ENCODE measurements around the gene DAB2. TPM values are rescaled to one million over a fixed set of nuclear protein-coding genes. Genes with fewer than 3 reads are reported as not detected.
A peak's percentile ranks its signal among the peaks of the same experiment; 100 is the strongest.

The DAB2 gene
- total RNA-seq, 6 experiments from 2014 or later, result 228 to 285 (median 237) TPM

DNA sequence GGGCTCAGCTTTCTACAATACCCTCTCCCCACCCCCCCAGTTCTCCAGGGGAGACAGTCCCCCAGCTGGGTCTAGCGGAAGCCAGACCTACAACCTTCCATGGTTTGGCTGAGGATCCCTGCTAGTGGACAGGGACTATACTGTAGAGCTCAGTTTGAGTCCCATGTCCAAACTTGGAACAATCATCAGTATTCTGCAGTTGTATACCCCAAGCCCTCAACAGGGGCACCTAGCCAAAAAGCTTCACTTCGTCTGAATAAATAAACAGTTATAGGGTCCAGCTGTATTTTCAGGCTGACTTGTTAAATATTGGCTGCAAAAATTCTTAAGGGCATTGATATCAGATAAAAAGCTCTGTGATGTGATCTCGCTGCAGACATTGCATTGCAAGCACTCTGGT lies 45.1 kb downstream of the DAB2 start:
- Mint-ChIP-seq H3K27me3 (ENCODE audit: insufficient read depth) (peaks cover 9% of the 10 kb centered on the region), H3K9me3 (no peaks in the 10 kb centered on the region), H3K4me3 (no peak overlapping the region), H3K27ac (peak overlapping the region; percentile 51), H3K4me1 (ENCODE audit: low read depth) (peaks cover 26% of the 10 kb centered on the region), H3K36me3 (ENCODE audit: low read depth) (peaks cover 81% of the 10 kb centered on the region)
- TF ChIP-seq, protein P1, sequence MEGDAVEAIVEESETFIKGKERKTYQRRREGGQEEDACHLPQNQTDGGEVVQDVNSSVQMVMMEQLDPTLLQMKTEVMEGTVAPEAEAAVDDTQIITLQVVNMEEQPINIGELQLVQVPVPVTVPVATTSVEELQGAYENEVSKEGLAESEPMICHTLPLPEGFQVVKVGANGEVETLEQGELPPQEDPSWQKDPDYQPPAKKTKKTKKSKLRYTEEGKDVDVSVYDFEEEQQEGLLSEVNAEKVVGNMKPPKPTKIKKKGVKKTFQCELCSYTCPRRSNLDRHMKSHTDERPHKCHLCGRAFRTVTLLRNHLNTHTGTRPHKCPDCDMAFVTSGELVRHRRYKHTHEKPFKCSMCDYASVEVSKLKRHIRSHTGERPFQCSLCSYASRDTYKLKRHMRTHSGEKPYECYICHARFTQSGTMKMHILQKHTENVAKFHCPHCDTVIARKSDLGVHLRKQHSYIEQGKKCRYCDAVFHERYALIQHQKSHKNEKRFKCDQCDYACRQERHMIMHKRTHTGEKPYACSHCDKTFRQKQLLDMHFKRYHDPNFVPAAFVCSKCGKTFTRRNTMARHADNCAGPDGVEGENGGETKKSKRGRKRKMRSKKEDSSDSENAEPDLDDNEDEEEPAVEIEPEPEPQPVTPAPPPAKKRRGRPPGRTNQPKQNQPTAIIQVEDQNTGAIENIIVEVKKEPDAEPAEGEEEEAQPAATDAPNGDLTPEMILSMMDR (IDR thresholded peaks at IDR 0.05), result no peak
- DNase-seq, result no peak

DNA sequence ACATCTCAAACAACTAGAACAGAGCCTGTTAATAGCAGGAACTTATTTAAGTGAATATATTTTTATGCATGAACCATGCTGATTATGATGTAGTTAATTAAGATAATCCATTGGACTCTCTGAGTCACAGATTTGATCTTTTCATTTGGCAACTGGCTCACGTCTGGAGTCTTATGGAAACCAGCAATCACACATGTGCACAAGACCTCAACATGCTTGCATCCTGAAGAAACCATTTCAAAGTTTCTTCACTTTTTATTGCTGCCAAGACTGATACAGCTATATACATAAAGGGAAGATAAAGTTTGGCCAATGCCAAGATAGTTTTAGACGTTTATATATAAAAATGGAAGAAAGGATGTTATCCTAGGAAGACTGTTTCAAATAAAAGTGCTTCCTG lies 47.2 kb downstream of the DAB2 start:
- Mint-ChIP-seq H3K27me3 (ENCODE audit: insufficient read depth) (peaks cover 8% of the 10 kb centered on the region), H3K36me3 (ENCODE audit: low read depth) (peaks cover 79% of the 10 kb centered on the region), H3K4me3 (no peak overlapping the region), H3K4me1 (ENCODE audit: low read depth) (peaks cover 26% of the 10 kb centered on the region), H3K9me3 (no peaks in the 10 kb centered on the region), H3K27ac (peak overlapping the region; percentile 70; the same call in 1 of the 2 replicates)
- TF ChIP-seq, protein P1 (IDR thresholded peaks at IDR 0.05), result no peak
- DNase-seq, result no peak

DNA sequence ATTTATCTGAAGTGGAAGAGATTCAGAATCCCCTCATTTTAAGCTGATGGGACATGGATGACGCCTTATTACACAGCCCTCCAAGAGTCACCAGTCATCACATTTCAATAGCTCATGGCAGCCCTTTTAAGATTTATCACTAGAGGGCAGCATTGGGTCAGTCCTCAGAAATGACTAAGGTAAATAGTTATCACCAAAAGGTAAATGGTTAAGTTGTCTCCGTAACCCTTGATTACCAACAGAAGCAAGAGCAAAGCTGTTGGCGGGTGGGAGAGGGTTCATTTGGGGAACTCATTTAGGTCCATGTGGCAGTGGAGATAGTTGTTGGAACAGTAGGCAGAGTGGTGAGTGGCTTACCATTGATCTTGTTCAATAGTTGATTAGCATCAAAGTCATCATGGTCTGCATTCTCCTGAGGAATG lies 48.5 kb downstream of the DAB2 start:
- H3K27ac Mint-ChIP-seq, result peak overlapping the region; percentile 70
- H3K27me3 Mint-ChIP-seq (ENCODE audit: insufficient read depth), result peaks cover 8% of the 10 kb centered on the region
- peak; percentile 55 for DNase-seq
- H3K4me3 Mint-ChIP-seq, result no peak overlapping the region
- H3K9me3 Mint-ChIP-seq, result no peaks in the 10 kb centered on the region
- H3K4me1 Mint-ChIP-seq (ENCODE audit: low read depth), result peaks cover 30% of the 10 kb centered on the region
- peaks cover 79% of the 10 kb centered on the region for H3K36me3 Mint-ChIP-seq (ENCODE audit: low read depth)
- TF ChIP-seq, protein P1 (IDR thresholded peaks at IDR 0.05), result peak; percentile 86

DNA sequence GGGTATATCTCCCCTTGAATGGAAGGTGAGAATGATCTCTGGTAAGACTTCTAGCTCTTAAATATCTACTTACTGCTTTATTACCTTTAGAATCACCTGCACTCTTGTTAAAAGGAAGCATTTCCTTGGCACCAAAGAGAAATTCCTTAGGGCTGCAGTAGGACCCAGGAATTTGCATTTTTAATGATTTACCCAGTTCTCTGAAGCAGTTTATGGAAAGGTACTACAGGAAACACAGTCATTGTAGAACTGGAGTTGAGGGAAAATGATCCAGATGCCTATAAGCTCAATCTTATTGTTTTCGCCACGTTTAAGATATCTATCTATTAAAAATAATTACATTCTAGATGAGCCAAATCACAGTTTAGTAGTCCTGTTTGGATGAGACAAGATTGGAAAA lies 51.0 kb downstream of the DAB2 start:
- no peak for DNase-seq
- Mint-ChIP-seq H3K9me3 (no peaks in the 10 kb centered on the region), H3K4me3 (no peak overlapping the region; the same call in 1 of the 2 replicates), H3K36me3 (ENCODE audit: low read depth) (peaks cover 76% of the 10 kb centered on the region), H3K4me1 (ENCODE audit: low read depth) (peaks cover 21% of the 10 kb centered on the region), H3K27me3 (ENCODE audit: insufficient read depth) (peaks cover 12% of the 10 kb centered on the region), H3K27ac (no peak overlapping the region)
- TF ChIP-seq, protein P1 (IDR thresholded peaks at IDR 0.05), result no peak

DNA sequence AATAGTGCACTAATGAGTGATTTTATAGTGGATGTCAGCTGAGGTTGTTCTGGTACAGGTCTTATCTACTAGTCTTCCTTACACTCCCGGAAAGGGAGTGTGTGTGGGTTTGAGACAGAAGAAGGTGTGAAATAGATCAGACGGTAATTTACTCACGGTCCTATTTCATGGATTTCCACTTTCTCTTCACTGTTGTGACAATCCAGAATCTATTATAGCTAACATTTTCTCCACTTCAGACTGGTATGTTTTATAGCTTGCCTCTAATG lies 53.5 kb downstream of the DAB2 start:
- H3K36me3 Mint-ChIP-seq (ENCODE audit: low read depth), result peaks cover 59% of the 10 kb centered on the region
- no peak overlapping the region for H3K27ac Mint-ChIP-seq
- H3K9me3 Mint-ChIP-seq, result no peaks in the 10 kb centered on the region
- no peak for DNase-seq
- TF ChIP-seq, protein P1 (IDR thresholded peaks at IDR 0.05), result no peak
- no peak overlapping the region for H3K4me3 Mint-ChIP-seq
- peaks cover 19% of the 10 kb centered on the region for H3K27me3 Mint-ChIP-seq (ENCODE audit: insufficient read depth)
- H3K4me1 Mint-ChIP-seq (ENCODE audit: low read depth), result peaks cover 15% of the 10 kb centered on the region; the same call in 1 of the 2 replicates
